Left ventricle myocardium inferior (tissue), 1 donor: ENCODE measurements around the gene PPARG. TPM values are rescaled to one million over a fixed set of nuclear protein-coding genes. Genes with fewer than 3 reads are reported as not detected.
A peak's percentile ranks its signal among the peaks of the same experiment; 100 is the strongest.

Source experiments
- DNase-seq: peaks from one replicate; pipeline ENCODE4 v3.0.0-alpha.2; 2020
- H3K27ac ChIP-seq: fragments of 200-600 bp; replicated peaks from 2 replicates; pipeline ENCODE4 v1.8.0; 2021
- H3K27me3 ChIP-seq: fragments of 200-600 bp; 2 replicates; pipeline ENCODE4 v1.8.0; 2021; ENCODE audit warnings: low read depth
- H3K36me3 ChIP-seq: fragments of 200-600 bp; 2 replicates; pipeline ENCODE4 v1.8.0; 2021
- H3K4me1 ChIP-seq: fragments of 200-600 bp; 2 replicates; pipeline ENCODE4 v1.8.0; 2021
- H3K4me3 ChIP-seq: fragments of 200-600 bp; 2 replicates; pipeline ENCODE4 v1.8.0; 2021; ENCODE audit warnings: mild to moderate bottlenecking, moderate library complexity
- H3K9me3 ChIP-seq: fragments of 200-600 bp; replicated peaks from 2 replicates; pipeline ENCODE4 v1.8.0; 2021
- intact Hi-C: fragments of 100-400 bp; cut with micrococcal nuclease; formaldehyde crosslinking; loops from one replicate; pipeline ENCODE4 v1.11.0; 2022
- total RNA-seq: library from RNA; stranded (reverse); fragmentation: NEBNext Ultra II Directional; extraction: Animal tissue kit (Norgen Biotek cat#: 25700); gene quantifications from one replicate; pipeline ENCODE4 v1.2.1, GENCODE V29; 2021
- TF ChIP-seq, protein P1 (sequence below): fragments of 200-600 bp; IDR thresholded peaks from 2 replicates; pipeline ENCODE4 v1.8.0; 2021; ENCODE audit warnings: antibody characterized with exemption, mild to moderate bottlenecking, borderline replicate concordance
- donor health status: DM: no; HTN: yes; CAD: no; lungs with severe emphysema.

PPARG gene
- total RNA-seq, 1 donor from 2014 or later: 15.6 TPM

DNA sequence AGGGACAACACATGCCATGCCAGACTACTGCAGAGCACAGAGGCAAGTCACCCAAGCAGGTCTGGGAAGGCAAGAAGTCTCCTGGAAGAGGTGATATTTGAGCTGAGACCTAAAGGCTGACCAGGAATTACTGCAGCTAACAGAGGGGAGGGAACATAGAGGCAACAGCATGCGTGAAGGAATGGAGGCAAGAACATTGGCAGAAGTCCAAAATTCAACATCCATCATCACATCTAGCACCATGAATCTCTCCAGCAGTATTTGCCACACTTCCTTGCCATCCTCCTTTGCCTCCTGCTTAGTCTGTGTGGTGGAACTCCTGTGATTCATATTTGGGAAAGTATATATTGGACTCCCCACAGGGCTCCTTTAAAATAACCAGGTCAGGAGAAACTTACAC is 194.5 kb downstream of the PPARG start:
- peaks cover 39% of the 10 kb centered on the region for H3K4me1 ChIP-seq
- intact Hi-C loops: no loop called here
- no peaks in the 10 kb centered on the region for H3K9me3 ChIP-seq
- DNase-seq: no peak
- no peaks in the 10 kb centered on the region for H3K36me3 ChIP-seq
- no peaks in the 10 kb centered on the region for H3K27me3 ChIP-seq
- H3K4me3 ChIP-seq: peak overlapping the region; percentile 80
- TF ChIP-seq, protein P1, sequence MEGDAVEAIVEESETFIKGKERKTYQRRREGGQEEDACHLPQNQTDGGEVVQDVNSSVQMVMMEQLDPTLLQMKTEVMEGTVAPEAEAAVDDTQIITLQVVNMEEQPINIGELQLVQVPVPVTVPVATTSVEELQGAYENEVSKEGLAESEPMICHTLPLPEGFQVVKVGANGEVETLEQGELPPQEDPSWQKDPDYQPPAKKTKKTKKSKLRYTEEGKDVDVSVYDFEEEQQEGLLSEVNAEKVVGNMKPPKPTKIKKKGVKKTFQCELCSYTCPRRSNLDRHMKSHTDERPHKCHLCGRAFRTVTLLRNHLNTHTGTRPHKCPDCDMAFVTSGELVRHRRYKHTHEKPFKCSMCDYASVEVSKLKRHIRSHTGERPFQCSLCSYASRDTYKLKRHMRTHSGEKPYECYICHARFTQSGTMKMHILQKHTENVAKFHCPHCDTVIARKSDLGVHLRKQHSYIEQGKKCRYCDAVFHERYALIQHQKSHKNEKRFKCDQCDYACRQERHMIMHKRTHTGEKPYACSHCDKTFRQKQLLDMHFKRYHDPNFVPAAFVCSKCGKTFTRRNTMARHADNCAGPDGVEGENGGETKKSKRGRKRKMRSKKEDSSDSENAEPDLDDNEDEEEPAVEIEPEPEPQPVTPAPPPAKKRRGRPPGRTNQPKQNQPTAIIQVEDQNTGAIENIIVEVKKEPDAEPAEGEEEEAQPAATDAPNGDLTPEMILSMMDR: no peak
- H3K27ac ChIP-seq: peak overlapping the region; percentile 87

DNA sequence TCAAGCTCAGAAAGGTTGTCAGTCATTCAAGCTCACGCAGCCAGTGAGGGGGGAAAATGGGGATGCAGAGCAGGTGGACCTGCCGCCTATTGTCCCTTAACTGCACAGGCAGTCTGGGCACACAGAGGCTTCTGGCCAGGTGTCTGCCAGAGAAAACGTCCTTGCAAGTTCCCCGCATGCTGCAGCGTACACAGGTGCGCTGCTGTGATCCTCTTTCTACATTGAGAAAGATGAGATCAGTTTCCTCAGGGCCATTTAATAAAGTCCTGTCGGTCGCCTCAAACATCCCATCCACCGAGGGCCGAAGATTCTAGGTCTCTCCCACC is 195.0 kb downstream of the PPARG start:
- intact Hi-C loops: no loop called here
- DNase-seq: no peak

More for the DNA sequence above, 195.0 kb downstream of the PPARG start:
- peak overlapping the region; percentile 87 for H3K27ac ChIP-seq
- peak overlapping the region; percentile 80 for H3K4me3 ChIP-seq
- H3K27me3 ChIP-seq: no peaks in the 10 kb centered on the region
- no peaks in the 10 kb centered on the region for H3K36me3 ChIP-seq
- H3K9me3 ChIP-seq: no peaks in the 10 kb centered on the region
- TF ChIP-seq, protein P1: no peak
- peaks cover 39% of the 10 kb centered on the region for H3K4me1 ChIP-seq

Other genes with a start within 250 kb of the PPARG start
- gene TIMP4, start 130.2 kb upstream of the PPARG start, total RNA-seq: 12.3 TPM
- gene TSEN2, start 195.4 kb downstream of the PPARG start, total RNA-seq: 22.5 TPM